GM13976 (cell line): Measurements from ENCODE around the gene ARMC5.

Source experiments
- DNase-seq: peaks from one replicate; pipeline ENCODE4 v3.0.0; 2012; ENCODE audit warnings: low spot score
- in situ Hi-C: fragments of 300-500 bp; cut with MboI; formaldehyde crosslinking; loops from one replicate; pipeline ENCODE4 v1.12.0; 2022; ENCODE audit warnings: low sequenced_read_pairs, mixed read lengths, inconsistent platforms; ENCODE audit not compliant: unreplicated experiment
- TF ChIP-seq, protein P1 (sequence below): IDR thresholded peaks from 2 replicates; pipeline ENCODE4 v1.5.1; 2012; ENCODE audit warnings: borderline replicate concordance, mild to moderate bottlenecking; ENCODE audit not compliant: insufficient read depth; ENCODE audit errors: extremely low read depth, missing control alignments, control extremely low read depth

The ARMC5 gene

DNA sequence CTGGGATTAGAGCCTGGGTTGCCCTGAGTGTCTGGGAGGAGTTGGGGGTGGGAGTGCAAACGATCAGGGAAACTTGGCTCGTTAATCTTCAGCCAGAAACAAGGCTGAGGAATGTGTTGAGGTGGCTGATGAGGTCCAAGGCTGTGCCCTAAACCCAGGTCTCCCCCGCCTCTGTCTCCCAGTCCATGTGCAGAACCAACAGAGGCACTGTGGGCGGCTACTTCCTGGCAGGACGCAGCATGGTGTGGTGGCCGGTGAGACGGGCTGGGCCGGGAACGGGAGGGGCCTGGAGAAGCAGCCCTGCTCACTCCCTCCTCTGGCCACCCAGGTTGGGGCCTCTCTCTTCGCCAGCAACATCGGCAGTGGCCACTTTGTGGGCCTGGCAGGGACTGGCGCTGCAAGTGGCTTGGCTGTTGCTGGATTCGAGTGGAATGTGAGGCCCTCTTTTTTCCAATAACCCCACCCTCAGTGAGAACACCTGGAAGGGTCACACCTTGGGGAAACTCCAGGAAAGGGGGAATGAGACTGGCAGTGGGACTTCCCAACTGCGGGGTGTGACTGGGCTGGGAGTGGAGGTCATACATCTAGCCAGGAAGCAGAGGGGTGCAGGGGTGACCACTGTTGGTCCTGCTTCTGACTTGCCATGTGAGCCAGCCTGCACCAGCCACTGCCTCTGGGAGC lies 25.3 kb downstream of the ARMC5 start:
- in situ Hi-C loops, result no loop called here
- TF ChIP-seq, protein P1, sequence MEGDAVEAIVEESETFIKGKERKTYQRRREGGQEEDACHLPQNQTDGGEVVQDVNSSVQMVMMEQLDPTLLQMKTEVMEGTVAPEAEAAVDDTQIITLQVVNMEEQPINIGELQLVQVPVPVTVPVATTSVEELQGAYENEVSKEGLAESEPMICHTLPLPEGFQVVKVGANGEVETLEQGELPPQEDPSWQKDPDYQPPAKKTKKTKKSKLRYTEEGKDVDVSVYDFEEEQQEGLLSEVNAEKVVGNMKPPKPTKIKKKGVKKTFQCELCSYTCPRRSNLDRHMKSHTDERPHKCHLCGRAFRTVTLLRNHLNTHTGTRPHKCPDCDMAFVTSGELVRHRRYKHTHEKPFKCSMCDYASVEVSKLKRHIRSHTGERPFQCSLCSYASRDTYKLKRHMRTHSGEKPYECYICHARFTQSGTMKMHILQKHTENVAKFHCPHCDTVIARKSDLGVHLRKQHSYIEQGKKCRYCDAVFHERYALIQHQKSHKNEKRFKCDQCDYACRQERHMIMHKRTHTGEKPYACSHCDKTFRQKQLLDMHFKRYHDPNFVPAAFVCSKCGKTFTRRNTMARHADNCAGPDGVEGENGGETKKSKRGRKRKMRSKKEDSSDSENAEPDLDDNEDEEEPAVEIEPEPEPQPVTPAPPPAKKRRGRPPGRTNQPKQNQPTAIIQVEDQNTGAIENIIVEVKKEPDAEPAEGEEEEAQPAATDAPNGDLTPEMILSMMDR, result no peak
- no peak for DNase-seq

DNA sequence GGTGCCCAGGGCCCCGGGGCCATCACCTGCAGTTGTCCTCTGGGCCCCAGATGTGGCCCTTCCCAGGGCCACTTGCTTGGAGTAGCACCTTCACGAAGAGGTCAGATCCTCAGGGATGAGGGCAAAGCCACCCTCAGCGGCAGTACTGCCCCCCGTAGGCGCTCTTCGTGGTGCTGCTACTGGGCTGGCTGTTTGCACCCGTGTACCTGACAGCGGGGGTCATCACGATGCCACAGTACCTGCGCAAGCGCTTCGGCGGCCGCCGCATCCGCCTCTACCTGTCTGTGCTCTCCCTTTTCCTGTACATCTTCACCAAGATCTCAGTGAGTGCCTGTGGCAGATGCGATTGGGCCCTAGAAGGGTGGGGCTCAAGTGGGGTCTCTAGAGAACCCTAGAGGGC lies 26.3 kb downstream of the ARMC5 start:
- DNase-seq, result no peak
- TF ChIP-seq, protein P1, result no peak
- in situ Hi-C loops, result no loop called here

DNA sequence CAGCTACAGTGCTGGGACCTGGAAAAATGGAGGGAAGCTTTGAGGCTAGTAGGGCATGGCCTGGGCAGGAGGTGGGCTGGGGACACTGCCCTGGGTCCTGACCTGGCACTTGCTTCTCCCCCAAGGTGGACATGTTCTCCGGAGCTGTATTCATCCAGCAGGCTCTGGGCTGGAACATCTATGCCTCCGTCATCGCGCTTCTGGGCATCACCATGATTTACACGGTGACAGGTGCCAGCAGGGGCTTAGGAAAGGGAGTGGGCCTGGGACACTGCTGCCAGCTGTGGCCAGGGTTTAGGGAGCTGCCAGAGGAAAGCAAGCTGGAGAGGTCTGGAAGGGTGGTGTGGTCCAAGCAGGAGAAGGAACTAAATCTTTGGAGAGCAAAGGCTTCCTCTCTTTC lies 26.7 kb downstream of the ARMC5 start:
- no peak for DNase-seq
- TF ChIP-seq, protein P1, result no peak
- in situ Hi-C loops, result no loop called here

DNA sequence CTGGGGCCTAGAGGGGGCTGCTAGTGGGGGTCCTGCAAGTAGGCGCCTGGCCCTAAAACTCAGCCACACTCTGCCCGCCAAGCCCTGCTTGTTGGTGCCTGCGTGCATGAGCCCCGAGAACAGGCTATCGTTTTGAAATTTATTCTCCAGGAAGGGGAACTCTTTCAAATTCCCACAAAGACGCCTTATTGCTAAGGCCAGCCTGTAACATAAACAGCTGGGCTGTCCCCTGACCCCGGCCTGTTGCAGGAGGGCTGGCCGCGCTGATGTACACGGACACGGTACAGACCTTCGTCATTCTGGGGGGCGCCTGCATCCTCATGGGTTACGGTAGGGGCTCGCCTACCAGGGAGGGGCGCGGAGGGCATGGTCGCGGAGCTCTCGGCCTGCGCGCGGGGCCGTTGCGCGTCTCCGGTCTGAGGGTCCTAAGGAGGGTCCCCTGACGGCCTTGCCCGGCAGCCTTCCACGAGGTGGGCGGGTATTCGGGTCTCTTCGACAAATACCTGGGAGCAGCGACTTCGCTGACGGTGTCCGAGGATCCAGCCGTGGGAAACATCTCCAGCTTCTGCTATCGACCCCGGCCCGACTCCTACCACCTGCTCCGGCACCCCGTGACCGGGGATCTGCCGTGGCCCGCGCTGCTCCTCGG lies 27.9 kb downstream of the ARMC5 start:
- DNase-seq, result no peak
- in situ Hi-C loops, result no loop called here
- TF ChIP-seq, protein P1, result no peak

DNA sequence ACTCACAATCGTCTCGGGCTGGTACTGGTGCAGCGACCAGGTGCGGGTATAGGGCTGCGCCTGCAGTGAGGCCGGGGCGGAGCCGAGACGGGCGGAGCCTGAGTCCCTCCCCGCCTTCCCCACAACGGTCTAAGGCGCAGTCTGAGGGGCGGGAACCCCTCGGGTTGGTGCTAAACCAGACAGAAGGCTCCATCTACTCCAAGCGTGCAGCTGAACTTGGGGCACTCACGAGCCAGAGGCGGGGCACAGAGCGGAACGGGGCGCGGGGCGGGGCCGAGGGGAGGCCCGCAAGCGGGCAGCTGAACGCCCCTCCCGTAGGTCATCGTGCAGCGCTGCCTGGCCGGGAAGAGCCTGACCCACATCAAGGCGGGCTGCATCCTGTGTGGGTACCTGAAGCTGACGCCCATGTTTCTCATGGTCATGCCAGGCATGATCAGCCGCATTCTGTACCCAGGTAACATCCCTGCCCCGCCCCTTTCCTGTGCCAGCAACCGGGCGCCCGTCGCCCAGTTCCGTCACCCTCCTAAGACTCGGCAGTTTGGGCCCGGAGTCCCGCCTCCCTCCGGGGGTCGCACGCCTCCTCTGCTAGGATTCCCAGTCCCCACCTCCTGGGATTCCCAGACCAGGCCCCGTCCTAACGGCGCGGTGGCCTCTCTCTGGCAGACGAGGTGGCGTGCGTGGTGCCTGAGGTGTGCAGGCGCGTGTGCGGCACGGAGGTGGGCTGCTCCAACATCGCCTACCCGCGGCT lies 28.6 kb downstream of the ARMC5 start:
- in situ Hi-C loops, result no loop called here
- TF ChIP-seq, protein P1, result no peak
- DNase-seq, result peak; percentile 85

DNA sequence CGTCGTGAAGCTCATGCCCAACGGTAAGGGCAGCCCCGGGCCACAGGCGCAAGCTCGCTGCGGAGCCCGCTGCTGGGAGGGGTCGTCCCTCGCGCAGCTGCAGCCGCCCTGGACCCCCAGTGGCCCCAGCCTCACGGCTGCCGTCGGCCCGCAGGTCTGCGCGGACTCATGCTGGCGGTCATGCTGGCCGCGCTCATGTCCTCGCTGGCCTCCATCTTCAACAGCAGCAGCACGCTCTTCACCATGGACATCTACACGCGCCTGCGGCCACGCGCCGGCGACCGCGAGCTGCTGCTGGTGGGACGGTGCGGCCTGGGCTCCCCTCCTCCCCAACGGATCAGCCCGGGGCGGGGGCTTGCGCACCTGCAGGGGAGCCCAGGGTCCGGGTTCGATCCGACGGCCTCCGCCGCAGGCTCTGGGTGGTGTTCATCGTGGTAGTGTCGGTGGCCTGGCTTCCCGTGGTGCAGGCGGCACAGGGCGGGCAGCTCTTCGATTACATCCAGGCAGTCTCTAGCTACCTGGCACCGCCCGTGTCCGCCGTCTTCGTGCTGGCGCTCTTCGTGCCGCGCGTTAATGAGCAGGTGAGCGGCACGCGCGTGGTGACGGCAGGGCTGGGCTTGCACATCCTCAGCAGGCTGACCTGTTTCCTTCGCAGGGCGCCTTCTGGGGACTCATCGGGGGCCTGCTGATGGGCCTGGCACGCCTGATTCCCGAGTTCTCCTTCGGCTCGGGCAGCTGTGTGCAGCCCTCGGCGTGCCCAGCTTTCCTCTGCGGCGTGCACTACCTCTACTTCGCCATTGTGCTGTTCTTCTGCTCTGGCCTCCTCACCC lies 29.4 kb downstream of the ARMC5 start:
- in situ Hi-C loops, result no loop called here
- no peak for DNase-seq
- TF ChIP-seq, protein P1, result no peak
